ENCODE data around the gene ZNF213.
"Not testable (repeated sequence)": the region's sequence is repeated elsewhere in the genome, so short reads cannot be mapped to it uniquely, and the experiment has no call there.

ZNF213 gene

DNA sequence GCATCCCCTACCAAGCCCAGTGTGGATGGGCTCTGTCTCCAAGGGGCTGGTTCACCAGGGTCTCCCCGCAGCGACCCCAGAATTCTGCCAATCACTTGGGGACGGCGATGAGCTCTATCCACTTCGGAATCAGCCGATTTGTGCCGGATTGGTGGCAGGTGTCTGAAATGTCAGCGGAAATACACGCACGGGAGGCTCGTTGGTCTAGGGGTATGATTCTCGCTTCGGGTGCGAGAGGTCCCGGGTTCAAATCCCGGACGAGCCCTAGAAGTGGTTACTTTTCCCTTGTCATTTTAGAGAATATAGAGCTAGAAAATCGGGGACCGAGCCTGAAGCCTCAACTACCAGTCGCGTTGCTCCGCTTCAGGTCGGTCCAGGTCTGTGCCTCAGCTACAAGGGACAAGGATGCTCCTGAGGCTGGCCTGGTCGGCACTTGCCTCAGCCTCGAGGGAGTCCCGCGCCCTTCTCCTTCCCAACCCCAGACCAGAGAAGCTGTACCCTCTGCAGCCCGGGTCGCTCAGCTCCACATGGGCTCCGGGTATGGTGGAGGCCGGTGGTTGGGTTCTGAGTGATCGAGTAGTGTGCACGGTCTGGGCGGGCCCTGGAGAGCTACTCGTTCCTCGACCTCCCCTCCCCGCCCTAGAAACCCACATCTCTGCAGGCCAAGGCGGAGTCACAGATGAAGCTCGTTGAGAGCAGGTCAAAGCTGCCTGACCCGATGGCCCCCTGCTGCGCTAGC, 37.2 kb downstream of the ZNF213 start:
- no peak for DNase-seq

DNA sequence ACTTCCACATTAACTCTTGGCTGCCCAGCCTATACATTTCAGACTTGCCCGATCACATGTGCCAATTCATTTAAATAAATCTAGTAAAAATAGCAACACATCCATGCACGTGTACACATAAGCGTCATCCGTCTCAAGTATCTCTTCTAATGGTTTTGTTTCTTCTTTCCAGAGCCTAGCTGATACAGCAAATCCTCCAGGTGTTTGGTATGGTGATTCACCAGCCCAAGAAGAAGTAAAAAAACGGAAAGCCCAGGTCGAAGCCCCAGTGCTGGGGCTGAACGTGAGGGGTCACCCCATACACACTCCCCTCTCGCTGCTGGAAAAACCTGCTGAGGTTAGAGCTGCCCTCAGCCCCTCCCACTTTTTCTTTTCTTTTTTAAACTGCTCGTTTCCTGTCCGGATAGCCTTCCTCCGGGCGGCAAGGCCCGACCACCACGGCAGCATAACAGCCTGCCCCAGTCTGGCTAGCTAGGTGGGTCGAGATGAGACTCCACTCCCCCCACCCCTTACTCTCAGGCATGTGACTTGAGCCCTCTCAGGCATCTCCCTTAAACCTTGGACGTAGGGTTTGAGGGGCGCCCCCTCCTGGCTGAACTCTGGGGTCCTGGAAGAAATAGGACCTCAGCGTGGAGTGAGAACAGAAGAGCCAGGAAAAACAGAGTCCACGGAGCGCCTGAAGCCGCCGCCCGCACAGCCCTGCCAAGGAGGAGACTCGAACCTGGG, 39.2 kb downstream of the ZNF213 start:
- DNase-seq = no peak

DNA sequence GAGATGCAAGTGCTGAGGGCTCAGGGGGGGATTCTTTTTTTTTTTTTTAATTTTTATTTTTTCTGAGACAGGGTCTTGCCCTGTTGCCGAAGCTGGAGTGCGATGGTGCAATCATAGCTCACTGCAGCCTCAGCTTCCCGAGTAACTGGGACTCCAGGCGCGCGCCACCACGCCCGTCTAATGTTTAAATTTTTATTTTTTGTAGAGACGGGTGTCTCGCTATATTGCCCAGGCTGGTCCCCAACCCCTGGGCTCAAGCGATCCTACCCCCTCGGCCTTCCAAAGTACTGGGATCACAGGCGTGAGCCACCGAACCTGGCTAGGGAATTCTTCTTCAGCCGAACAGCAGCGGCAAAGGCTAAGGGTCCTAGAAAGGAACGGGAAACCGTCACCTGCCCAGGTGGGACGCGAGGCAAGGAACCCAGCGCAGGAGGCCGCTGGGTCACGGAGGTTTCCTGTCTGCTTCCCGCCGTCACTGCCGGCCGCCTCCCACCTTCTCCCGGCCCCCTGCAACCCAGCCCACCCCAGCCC, 39.9 kb downstream of the ZNF213 start:
- no peak for DNase-seq

DNA sequence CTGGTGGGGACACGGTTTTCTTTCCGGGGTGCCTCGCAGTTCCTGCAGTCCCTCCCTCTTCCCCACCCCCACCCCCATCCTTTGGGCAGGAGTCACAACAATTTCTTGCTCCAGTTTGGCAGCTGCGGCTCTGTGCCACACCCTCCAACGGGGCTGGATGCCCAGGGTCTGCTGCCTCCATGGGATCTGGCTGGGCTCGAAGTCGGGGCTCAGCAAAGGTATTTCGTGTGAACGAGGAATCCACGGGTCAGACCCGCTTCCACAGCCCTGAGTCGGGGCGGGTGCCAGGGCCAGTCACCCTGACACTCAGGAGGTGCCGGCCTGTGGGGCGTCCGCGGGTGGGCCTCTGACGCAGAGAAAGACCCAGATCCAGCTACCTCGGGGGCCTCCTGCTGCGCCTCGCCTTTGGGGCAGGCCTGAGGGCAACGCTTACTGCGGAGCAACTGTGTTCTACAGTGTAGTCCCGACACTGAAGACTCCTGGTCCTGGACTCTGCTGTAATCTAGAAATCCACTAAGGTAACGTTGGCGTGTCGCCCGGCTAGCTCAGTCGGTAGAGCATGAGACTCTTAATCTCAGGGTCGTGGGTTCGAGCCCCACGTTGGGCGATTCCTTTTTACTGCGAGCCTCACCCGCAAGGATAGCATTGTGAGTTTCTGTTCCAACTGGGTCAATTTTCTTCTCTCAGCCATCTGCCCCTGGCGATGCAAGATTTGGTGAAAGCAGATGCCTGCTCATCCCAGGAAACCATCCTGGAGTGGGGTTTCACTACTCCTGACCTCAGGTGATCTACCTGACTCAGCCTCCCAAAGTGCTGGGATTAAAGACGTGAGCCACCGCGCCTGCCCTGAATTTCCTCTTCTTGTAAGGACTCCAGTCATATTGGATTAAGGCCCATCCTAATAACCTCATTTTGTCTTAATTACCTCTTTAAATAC, 40.6 kb downstream of the ZNF213 start:
- DNase-seq = no peak

DNA sequence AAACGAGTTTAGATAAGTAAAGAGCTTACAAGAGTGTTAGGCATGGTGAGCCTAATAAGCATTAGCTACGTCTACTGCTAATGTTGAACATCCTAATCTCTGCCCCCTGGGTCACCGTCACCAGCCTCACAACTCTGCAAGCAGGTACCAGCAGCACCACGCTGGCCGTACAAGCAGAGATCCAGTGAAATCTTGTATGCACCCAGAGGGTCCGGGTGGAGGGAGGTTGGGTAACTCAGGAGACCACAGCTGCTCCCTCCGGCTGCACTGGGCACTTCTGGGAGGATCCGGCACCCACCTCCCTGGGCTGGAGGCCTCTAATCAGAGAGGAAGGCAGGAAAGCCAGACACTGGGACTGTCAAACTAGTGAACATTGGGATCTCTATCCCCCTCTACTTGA, 44.8 kb downstream of the ZNF213 start:
- no peak for DNase-seq

DNA sequence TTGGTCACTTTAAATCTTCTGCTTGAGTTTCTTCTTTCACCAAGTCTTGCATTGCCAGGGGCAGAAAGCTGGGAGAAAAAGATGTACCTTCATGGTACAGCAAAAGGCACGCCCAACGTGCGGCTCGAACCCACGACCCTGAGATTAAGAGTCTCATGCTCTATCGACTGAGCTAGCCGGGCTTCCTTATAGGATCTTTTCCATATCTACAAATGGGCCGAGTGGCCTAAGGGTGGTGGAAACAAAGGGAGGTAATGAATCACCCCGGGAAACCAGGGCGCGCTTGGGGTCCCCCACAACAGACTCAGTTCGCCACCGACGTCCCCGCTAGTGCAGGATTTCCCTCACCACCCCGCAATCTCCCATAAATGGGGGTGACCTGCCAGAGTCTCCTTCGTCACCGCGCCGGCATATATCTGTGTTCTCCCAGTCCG, 45.6 kb downstream of the ZNF213 start:
- DNase-seq = no peak

DNA sequence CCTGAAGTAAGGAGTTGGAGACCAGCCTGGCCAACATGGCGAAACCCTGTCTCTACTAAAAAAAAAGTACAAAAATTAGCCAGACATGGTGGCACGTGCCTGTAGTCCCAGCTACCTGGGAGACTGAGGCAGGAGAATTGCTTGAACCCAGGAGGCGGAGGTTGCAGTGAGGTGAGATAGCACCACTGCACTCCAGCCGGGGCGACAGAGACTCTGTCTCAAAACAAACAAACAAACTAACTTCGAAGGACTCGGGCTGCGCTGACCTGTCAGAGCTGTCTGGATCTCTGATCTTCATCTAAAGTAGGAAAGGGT, 47.4 kb downstream of the ZNF213 start:
- DNase-seq = not testable (repeated sequence)

DNA sequence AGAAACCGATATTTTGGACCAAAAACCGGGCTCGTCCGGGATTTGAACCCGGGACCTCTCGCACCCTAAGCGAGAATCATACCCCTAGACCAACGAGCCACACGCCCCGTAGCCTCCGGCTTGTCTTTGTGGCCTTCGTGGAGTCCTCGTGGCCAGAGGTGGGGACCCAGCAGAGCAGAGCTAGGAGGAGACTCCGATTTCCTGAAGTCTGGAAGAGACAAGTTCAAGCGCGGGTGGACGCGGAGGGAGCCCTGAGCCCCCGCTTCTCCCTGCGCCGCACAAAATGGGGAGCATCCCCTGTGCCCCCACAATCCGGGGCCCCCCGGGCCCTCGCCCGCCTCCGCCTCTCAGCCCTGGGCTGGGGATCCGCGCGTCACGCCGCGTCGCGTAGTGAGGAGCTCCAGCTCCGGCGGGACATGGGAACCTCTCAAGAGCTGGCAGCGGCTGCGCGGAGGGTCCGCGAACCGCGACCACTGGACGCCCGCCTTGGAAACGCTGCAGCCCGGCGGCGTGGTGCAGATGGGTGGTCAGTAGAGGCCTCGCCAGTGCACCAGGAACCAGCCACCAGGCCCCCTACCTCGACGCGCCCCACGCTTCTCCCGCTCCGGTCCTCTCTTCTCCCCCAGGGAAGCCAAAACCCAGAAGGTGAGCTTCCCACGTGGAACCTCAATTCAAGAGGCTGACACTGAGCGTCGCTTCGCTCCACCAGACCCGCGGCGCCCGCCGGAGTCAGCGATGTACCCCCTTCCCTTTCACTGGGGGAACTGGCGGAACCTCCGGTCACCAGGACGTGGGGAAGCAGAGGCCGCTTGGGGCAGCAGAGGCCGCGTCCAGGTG, 48.0 kb downstream of the ZNF213 start:
- no peak for DNase-seq

DNA sequence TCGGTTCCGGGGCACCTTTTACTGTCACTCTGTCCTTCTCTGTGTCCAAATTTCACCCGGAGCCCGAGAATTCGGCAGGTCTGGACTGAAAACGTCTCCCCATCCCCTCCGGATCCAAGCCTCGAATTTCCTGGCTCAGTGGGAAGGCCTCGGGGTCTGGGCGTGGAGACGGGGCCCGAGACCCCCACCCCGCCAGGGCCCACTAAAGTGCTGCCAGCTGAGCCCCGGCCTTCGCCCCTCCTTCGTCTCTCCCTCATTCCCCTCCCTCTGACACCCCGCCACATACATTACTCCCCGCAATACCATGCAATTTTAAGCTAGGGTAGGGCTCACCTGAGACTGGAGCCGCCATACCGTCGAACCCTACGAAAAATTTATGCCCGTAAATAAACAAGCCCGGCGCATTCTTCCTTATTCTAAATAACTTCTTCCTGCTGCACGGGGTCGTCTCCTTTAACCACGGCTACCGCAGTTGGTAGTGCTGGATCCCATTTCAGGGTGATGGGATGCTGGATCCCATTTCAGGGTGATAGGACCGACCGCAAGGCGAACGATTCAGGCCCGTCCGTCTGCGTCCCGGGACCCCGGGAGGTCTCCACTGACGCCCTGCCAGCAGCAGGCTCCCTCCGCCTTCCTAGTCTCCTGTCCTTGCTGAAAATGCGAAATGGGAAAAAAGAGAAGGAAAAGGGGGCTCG, 48.8 kb downstream of the ZNF213 start:
- DNase-seq = no peak

DNA sequence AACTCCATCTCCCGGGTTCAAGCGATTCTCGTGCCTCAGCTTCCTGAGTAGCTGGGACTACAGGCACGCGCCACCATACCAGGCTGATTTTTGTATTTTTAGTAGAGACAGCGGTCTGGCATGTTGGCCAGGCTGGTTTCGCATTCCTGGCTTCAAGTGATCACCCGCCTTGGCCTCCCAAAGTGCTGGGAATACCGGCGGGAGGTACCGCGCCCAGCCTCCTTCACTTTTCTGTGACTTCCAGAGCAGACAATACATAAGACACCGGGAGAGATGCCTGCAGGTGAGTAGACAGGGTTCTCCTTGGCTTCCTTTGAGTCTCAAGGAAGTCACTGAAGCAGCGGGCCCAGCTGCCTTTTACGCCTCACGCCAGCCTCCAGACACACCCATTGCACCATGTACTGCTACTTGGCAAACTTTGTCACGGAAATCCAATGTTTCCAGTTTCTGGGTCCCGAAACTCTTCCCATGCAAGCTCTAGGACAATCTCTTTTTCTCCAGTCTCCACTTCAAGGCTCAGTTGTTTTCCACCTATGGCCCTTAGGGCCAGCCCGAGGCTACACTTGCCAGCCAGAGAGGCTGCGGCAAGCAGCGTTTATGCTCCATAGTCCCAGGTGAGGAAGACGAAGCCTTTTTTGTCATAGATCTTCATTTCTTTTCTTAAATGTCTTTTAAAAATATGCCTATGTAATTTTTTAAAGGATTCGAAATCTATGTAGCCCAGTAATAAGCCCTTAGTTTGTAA, 52.3 kb downstream of the ZNF213 start:
- DNase-seq = no peak

DNA sequence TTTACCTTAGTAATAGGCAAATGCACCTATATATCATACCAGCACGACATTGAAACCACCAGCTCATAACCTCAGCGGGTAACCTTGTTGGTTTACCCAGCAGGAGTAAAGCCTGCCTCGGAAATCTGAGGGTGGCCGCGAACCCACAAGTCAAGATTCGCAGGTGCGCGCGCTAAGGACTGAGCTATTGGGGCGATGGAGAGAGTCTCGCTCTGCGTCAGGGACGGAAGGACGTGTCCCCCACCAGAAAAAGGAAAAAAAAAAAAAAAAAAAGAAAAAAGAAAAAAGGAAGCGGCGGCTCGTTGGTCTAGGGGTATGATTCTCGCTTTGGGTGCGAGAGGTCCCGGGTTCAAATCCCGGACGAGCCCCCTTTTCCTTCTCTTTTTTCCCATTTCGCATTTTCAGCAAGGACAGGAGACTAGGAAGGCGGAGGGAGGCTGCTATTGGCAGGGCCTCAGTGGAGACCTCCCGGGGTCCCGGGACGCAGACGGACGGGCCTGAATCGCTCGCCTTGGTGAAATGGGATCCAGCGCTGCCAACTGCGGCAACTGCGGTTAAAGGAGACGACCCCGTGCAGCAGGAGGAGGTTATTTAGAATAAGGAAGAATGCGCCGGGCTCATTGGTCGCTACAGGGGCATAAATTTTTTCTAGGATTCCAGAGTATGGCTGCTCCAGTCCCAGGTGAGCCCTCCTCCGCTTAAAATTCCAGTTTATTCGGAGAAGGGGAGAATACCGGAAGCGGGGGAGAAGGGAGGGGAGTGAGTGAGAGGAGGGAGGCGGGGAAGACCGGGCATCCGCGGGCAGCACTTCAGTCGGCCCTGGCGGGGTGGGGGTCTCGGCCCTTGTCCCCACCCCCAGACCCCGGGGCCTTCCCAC, 53.2 kb downstream of the ZNF213 start, which contains the start of gene OR1F1:
Gene OR1F1, plus strand, starts transcription at position 407 of the 877 bp plus-strand sequence.
- no peak for DNase-seq

DNA sequence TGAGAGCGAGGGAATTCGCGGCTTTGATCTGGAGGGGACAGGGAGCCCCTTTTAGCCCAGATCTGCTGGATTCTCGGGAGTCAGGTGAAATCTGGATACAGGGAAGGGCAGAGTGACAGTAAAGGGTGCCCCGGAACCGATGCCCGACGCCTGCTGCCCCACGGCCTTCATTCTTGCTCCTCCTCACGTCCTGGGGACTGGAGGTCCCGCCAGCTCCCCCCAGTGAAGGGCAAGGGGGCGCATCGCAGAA, 53.8 kb downstream of the ZNF213 start:
- no peak for DNase-seq

DNA sequence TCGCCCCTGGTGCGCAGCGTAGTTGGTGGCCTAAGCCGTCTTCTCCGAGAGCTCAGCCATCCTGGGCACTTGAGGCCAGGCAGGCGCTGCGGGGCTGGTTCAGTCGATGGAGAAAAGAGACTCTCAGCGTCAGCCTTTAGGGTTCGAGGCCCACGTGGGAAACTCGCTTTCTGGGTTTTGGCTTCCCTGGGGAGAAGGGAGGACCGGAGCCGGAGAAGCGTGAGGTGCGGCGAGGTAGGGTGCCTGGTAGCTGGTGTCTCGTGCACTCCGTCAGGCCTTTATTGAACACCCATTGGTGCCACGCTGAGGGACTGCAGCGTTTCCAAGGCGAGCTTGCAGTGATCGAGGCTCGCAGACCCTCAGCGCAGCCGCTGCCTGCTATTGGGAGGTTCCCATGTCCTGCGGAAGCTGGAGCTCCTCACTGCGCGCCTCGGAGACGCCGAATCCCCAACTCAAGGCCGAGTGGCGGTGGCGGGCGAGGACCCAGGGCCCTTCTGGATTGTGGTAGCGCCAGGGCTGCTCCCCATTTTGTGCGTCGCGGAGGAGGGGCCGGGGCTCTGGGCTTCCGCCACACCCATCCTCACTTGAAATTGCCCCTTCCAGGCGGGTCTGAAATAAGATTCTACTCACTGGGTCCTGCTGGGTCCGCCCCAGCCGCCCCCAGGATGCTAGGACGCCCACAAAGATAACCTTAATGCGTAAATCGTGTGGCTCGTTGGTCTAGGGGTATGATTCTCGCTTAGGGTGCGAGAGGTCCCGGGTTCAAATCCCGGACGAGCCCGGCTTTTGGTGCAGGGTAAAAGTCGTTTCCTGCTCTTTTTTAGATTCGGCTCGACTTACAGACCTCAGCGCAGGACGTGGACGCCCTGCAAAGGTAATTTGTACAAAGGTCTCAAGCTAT, 54.3 kb downstream of the ZNF213 start:
- DNase-seq = no peak

DNA sequence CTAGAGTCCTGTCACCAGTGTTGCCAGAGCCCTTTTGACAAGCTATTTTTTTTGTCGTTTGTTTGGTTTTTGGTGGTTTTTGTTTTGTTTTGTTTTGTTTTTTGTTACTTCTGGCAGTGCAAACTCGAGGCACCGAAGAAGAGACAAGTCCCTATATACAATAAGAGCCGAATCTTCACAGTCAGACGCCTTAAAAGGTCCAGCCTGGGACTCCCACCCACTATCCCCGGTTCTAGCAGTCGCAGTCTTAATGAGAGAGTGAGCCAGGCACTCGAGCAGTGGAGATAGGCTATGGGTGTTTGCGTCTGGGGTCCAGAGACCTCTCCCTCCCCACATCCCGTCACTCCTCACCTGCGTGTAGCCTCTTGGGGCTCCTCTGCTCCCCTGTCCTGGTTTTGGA, 55.0 kb downstream of the ZNF213 start:
- no peak for DNase-seq

DNA sequence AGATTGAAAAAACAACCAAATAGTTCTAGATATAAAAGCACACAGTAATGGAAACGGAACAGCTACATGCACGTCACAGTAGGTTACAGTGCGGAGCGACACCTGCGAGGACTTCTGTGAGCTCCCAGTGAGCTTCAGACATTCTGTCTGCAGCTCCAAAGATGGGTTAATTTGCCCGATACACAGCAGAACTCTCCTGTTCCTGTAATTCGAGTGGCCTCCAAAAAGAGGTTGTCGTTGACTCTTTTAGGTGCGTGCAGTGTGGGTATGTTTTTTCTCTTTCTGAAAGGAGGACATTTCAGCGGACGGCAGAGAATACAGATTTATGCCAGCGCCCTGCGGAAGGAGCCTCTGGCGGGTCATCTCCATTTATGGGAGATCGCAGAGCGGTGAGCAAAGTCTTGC, 56.1 kb downstream of the ZNF213 start:
- no peak for DNase-seq

Measured in midbrain (tissue), 1 donor.